Fibroblast of upper back skin (primary cell): ENCODE data around the gene OLFM2.
A peak's percentile ranks its signal among the peaks of the same experiment; 100 is the strongest.
"Not testable (repeated sequence)": the region's sequence is repeated elsewhere in the genome, so short reads cannot be mapped to it uniquely, and the experiment has no call there.

Source experiments
- DNase-seq: peaks from one replicate; pipeline ENCODE4 v3.0.0-alpha.2; 2013

OLFM2 gene

GRCh38 chr19:9823816-9824215 is 112.5 kb downstream of the OLFM2 start:
- DNase-seq: no peak

- DNase-seq: not testable (repeated sequence)
Measured at GRCh38 chr19:9820034-9820433, 116.3 kb downstream of the OLFM2 start.

- DNase-seq: no peak
Measured at GRCh38 chr19:9819596-9819909, 116.8 kb downstream of the OLFM2 start.

GRCh38 chr19:9818734-9819595 is 117.3 kb downstream of the OLFM2 start, which contains the start of gene FBXL12:
FBXL12 (minus strand) TSS chr19:9819079; CDS start chr19:9818813, 266 bp downstream.
- peak; percentile 99 for DNase-seq

- DNase-seq: no peak
Measured at GRCh38 chr19:9818175-9818733, 118.1 kb downstream of the OLFM2 start.

GRCh38 chr19:9811139-9811538 is 125.2 kb downstream of the OLFM2 start:
- DNase-seq: no peak

GRCh38 chr19:9808855-9809824 is 127.2 kb downstream of the OLFM2 start:
- DNase-seq: no peak

- DNase-seq: no peak
Measured at GRCh38 chr19:9806803-9807202, 129.5 kb downstream of the OLFM2 start.
